Ovary (tissue), 9 donors: ENCODE measurements around the gene LMX1B. TPM values are rescaled to one million over a fixed set of nuclear protein-coding genes. Genes with fewer than 3 reads are reported as not detected.

ENCODE experiments used
- DNase-seq, 5 donors: peaks; one replicate each; pipeline ENCODE4 v3.0.0-alpha.2; 2019 to 2020
- H3K27ac ChIP-seq, 2 donors: fragments of 200-600 bp; one replicate each; pipeline versions ENCODE4 v1.5.1 to v1.8.0; 2019 to 2022
- H3K27me3 ChIP-seq: fragments of 200-600 bp; one replicate; pipeline ENCODE4 v1.8.0; 2022
- H3K36me3 ChIP-seq: fragments of 200-600 bp; sonication (generic); one replicate; pipeline ENCODE4 v1.5.1; 2019
- H3K4me1 ChIP-seq: one replicate; pipeline ENCODE4 v1.8.1; 2013; ENCODE audit warnings: mild to moderate bottlenecking, moderate library complexity; ENCODE audit not compliant: insufficient read depth
- H3K4me3 ChIP-seq: fragments of 200-600 bp; sonication (generic); one replicate; pipeline ENCODE4 v1.5.1; 2017
- H3K9me3 ChIP-seq, 2 donors: fragments of 200-600 bp in 1 of 2; sonication (generic) in 1 of 2; one replicate each; pipeline versions ENCODE4 v1.5.1 to v1.8.1; 2013 to 2019; ENCODE audit warnings: mild to moderate bottlenecking in 1 of 2, moderate library complexity in 1 of 2
- EP300 ChIP-seq: sonication (generic); formaldehyde crosslinking; IDR thresholded peaks from one replicate; pipeline ENCODE4 v1.6.1; 2017; ENCODE audit warnings: antibody characterized with exemption
- POLR2A ChIP-seq: fragments of 450-650 bp; IDR thresholded peaks from one replicate; pipeline ENCODE4 v1.6.1; 2017; ENCODE audit warnings: antibody characterized with exemption, mild to moderate bottlenecking, moderate library complexity
- WGBS, 3 donors: extraction: QIAGEN DNeasy Blood & Tissue Kit in 1 of 3; methylation state at CpG; one replicate each; pipeline versions ENCODE4 v1.1.5 to v1.1.7; 2013 to 2017; 5-methylcytosine and 5-hydroxymethylcytosine counted together
- intact Hi-C, 4 donors: fragments of 100-400 bp; cut with DNase I; formaldehyde crosslinking; loops; one replicate each; pipeline versions ENCODE4 v1.11.0 to v1.15.1; 2022 to 2023
- polyA plus RNA-seq, 2 donors: library from polyadenylated mRNA; stranded (reverse); fragments of 200-250 nt in 1 of 2; fragments of 350-450 nt in 1 of 2; fragmentation: Illumina TruSeq in 1 of 2; extraction: RNeasy Lipid Tissue Mini Kit (QIAGEN cat#74804) in 1 of 2; gene quantifications; one replicate each; pipeline ENCODE4 v1.2.3, GENCODE V29; 2013 to 2014
- total RNA-seq, 7 donors: library from RNA; depleted of rRNA in 2 of 7; stranded (reverse); fragments of >200 nt in 2 of 7; fragmentation: NEBNext Ultra II Directional in 3 of 7; extraction: Animal tissue kit (Norgen Biotek cat#: 25700) in 3 of 7; gene quantifications; one replicate each; pipeline versions ENCODE4 v1.1.0 to v1.2.4, GENCODE V29; 2016 to 2023
- TF ChIP-seq, protein P1 (sequence below), 3 donors: fragments of 450-650 bp in 2 of 3; fragments of 200-600 bp in 1 of 3; IDR thresholded peaks; one replicate each; pipeline versions ENCODE4 v1.5.1 to v1.8.0; 2016 to 2022; ENCODE audit warnings: antibody characterized with exemption in 3 of 3, mild to moderate bottlenecking in 1 of 3
- donor health status: DM: no; HTN: no; CAD: no; lungs with moderate emphysema.
- donor health status: DM: no; HTN: no; CAD: no.
- donor health status: Bipolar disorder and iron deficiency.
- donor health status: DM: yes; HTN: yes; CAD: no.
- donor health status: DM: no; HTN: no; CAD: no.
- donor health status: DM: yes; HTN: yes; CAD: no.

Gene LMX1B
- total and polyA plus RNA-seq, 9 donors, result 0.08 to 0.20 TPM; not detected in 7

DNA sequence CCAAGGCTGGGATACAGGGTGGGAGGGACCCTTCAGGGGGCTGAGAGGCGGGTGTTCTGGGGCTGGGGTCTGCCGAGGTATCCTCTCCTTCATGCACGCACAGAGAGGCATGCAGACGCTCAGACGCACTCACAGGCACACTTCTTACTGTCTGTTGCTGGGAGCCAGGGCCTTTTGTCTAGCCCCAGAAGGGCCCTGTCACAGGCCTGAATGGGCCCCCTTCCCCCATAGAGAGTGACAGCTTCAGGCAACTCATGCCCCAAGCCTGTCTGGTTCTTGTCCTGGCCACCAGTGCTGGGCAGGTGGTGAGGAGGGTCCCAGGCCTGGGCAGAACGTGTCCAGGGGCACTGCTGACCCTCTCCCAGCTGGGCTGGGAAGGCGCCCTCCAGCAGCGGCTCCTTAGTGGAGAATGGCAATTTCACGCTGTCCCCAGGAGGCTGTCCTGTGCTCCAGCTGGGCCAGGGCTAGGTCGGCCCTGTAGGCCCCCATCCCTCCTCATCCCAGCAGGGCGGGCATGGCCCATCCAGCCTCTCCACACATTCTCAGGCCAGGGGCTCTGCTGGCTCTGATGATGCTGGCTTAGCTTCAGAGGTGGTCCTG lies 45.3 kb downstream of the LMX1B start:
- intact Hi-C loops, result no loop called here
- Histone ChIP-seq H3K27ac (no peak overlapping the region), H3K27me3 (no peaks in the 10 kb centered on the region), H3K9me3 (no peaks in the 10 kb centered on the region), H3K36me3 (no peaks in the 10 kb centered on the region), H3K4me1 (peaks cover 5% of the 10 kb centered on the region), H3K4me3 (no peak overlapping the region)
- 90 to 92% (median 91%) methylated on average over 11 of the region's 11 CpGs for WGBS, 3 donors
- TF ChIP-seq, protein P1, sequence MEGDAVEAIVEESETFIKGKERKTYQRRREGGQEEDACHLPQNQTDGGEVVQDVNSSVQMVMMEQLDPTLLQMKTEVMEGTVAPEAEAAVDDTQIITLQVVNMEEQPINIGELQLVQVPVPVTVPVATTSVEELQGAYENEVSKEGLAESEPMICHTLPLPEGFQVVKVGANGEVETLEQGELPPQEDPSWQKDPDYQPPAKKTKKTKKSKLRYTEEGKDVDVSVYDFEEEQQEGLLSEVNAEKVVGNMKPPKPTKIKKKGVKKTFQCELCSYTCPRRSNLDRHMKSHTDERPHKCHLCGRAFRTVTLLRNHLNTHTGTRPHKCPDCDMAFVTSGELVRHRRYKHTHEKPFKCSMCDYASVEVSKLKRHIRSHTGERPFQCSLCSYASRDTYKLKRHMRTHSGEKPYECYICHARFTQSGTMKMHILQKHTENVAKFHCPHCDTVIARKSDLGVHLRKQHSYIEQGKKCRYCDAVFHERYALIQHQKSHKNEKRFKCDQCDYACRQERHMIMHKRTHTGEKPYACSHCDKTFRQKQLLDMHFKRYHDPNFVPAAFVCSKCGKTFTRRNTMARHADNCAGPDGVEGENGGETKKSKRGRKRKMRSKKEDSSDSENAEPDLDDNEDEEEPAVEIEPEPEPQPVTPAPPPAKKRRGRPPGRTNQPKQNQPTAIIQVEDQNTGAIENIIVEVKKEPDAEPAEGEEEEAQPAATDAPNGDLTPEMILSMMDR (IDR thresholded peaks at IDR 0.05), result no peak
- TF ChIP-seq EP300 (no peak), POLR2A (no peak)
- DNase-seq, result no peak

GRCh38 chr9:126661122-126661520 lies 47.4 kb downstream of the LMX1B start:
- no peak for TF ChIP-seq EP300
- DNase-seq, result no peak
- H3K36me3 ChIP-seq, result no peaks in the 10 kb centered on the region
- H3K27me3 ChIP-seq, result no peaks in the 10 kb centered on the region
- WGBS, 3 donors, result 85 to 90% (median 85%) methylated on average over 17 of the region's 17 CpGs
- no peak overlapping the region for H3K27ac ChIP-seq
- no peak overlapping the region for H3K4me3 ChIP-seq
- intact Hi-C loops, result no loop called here
- peaks cover 8% of the 10 kb centered on the region for H3K4me1 ChIP-seq
- no peaks in the 10 kb centered on the region for H3K9me3 ChIP-seq

GRCh38 chr9:126661521-126662251 lies 48.0 kb downstream of the LMX1B start:
- intact Hi-C loops, result no loop called here
- Histone ChIP-seq H3K9me3 (no peaks in the 10 kb centered on the region), H3K4me1 (peaks cover 8% of the 10 kb centered on the region), H3K4me3 (no peak overlapping the region), H3K27ac (no peak overlapping the region), H3K36me3 (no peaks in the 10 kb centered on the region), H3K27me3 (no peaks in the 10 kb centered on the region)
- WGBS, 3 donors, result 55 to 70% (median 64%) methylated on average over 11 to 15 of the region's 15 CpGs
- no peak for DNase-seq
- no peak for TF ChIP-seq POLR2A
- TF ChIP-seq, protein P1 (IDR thresholded peaks at IDR 0.05), result no peak
- no peak for TF ChIP-seq EP300

GRCh38 chr9:126663661-126664072 lies 49.9 kb downstream of the LMX1B start:
- WGBS, 3 donors, result 12 to 27% (median 13%) methylated on average over 7 of the region's 7 CpGs
- Histone ChIP-seq H3K4me1 (peaks cover 8% of the 10 kb centered on the region), H3K9me3 (no peaks in the 10 kb centered on the region), H3K4me3 (no peak overlapping the region), H3K27me3 (no peaks in the 10 kb centered on the region), H3K36me3 (no peaks in the 10 kb centered on the region), H3K27ac (no peak overlapping the region)
- intact Hi-C loops, result no loop called here
- TF ChIP-seq EP300 (no peak), POLR2A (no peak)
- TF ChIP-seq, protein P1 (IDR thresholded peaks at IDR 0.05), result no peak
- DNase-seq, result peak in 1 of 5 donors; percentile 56
